Measurements from ENCODE around the gene ATP13A4.

ATP13A4 gene

GRCh38 chr3:193554811-193555210, at the start of gene ATP13A4:
Gene ATP13A4 (minus strand): TSS chr3:193554895. CDS start chr3:193554799, 96 bp downstream.
- no peak for DNase-seq (ENCODE audit: low read depth in 2 of 2)

GRCh38 chr3:193599393-193599792, 44.7 kb upstream of the ATP13A4 start:
- DNase-seq (ENCODE audit: low read depth in 2 of 2): no peak

- DNase-seq (ENCODE audit: low read depth in 2 of 2): no peak
Measured at GRCh38 chr3:193598202-193598601, 43.5 kb upstream of the ATP13A4 start.

- no peak for DNase-seq (ENCODE audit: low read depth in 2 of 2)
Measured at GRCh38 chr3:193595939-193596487, 41.3 kb upstream of the ATP13A4 start.

GRCh38 chr3:193594946-193595689, 40.4 kb upstream of the ATP13A4 start:
- no peak for DNase-seq (ENCODE audit: low read depth in 2 of 2)

- peak in 1 of 2 donors; percentile 21 for DNase-seq (ENCODE audit: low read depth in 2 of 2)
Measured at GRCh38 chr3:193593668-193594030, 39.0 kb upstream of the ATP13A4 start.

- peak; percentile 80 to 82 for DNase-seq (ENCODE audit: low read depth in 2 of 2)
Measured at GRCh38 chr3:193592841-193593667, 38.4 kb upstream of the ATP13A4 start, which contains the start of gene OPA1. Gene OPA1 (plus strand): TSS chr3:193593208. CDS start chr3:193593378, 170 bp downstream.

GRCh38 chr3:193590088-193590856, 35.6 kb upstream of the ATP13A4 start:
- no peak for DNase-seq (ENCODE audit: low read depth in 2 of 2)

- DNase-seq (ENCODE audit: low read depth in 2 of 2): no peak
Measured at GRCh38 chr3:193589616-193590015, 34.9 kb upstream of the ATP13A4 start.

GRCh38 chr3:193589129-193589528, 34.4 kb upstream of the ATP13A4 start:
- DNase-seq (ENCODE audit: low read depth in 2 of 2): no peak

- DNase-seq (ENCODE audit: low read depth in 2 of 2): no peak
Measured at GRCh38 chr3:193586526-193586925, 31.8 kb upstream of the ATP13A4 start.

- DNase-seq (ENCODE audit: low read depth in 2 of 2): no peak
Measured at GRCh38 chr3:193585530-193585929, 30.8 kb upstream of the ATP13A4 start.

GRCh38 chr3:193574488-193575070, 19.9 kb upstream of the ATP13A4 start:
- DNase-seq (ENCODE audit: low read depth in 2 of 2): no peak

- no peak for DNase-seq (ENCODE audit: low read depth in 2 of 2)
Measured at GRCh38 chr3:193573403-193574191, 18.9 kb upstream of the ATP13A4 start.

- DNase-seq (ENCODE audit: low read depth in 2 of 2): peak in 1 of 2 donors; percentile 11
Measured at GRCh38 chr3:193572426-193572908, 17.8 kb upstream of the ATP13A4 start.

- no peak for DNase-seq (ENCODE audit: low read depth in 2 of 2)
Measured at GRCh38 chr3:193569119-193569518, 14.4 kb upstream of the ATP13A4 start.

GRCh38 chr3:193564012-193564411, 9.3 kb upstream of the ATP13A4 start:
- no peak for DNase-seq (ENCODE audit: low read depth in 2 of 2)

GRCh38 chr3:193563426-193563825, 8.7 kb upstream of the ATP13A4 start:
- DNase-seq (ENCODE audit: low read depth in 2 of 2): no peak

- DNase-seq (ENCODE audit: low read depth in 2 of 2): no peak
Measured at GRCh38 chr3:193560870-193561269, 6.2 kb upstream of the ATP13A4 start.

GRCh38 chr3:193560091-193560490, 5.4 kb upstream of the ATP13A4 start:
- DNase-seq (ENCODE audit: low read depth in 2 of 2): no peak

Data from stimulated activated CD4-positive, alpha-beta T cell treated with anti-CD3 and anti-CD28 coated beads, Interleukin-1b, Interleukin-23, amount 100 ng/mL, for 4 hours (primary cell).